ENCODE results near the gene RNF213.

- TF ChIP-seq POLR2A (IDR thresholded peaks at IDR 0.05) (no peak), CTCF (IDR thresholded peaks at IDR 0.05) (no peak), POLR2AphosphoS5 (IDR thresholded peaks at IDR 0.05) (no peak)
Observed at GRCh38 chr17:80229011-80229410, 31.6 kb upstream of the RNF213 start.
